H9 (cell line): Measurements from ENCODE around the gene CELA3A. TPM values are rescaled to one million over a fixed set of nuclear protein-coding genes. Genes with fewer than 3 reads are reported as not detected.

Experiments
- DNase-seq: peaks from one replicate; pipeline ENCODE4 v3.0.0-alpha.2; 2017
- H2AFZ ChIP-seq: one replicate; pipeline ENCODE4 v1.6.1; 2013; ENCODE audit warnings: mild to moderate bottlenecking, low read length, control low read depth, moderate library complexity
- H2AK5ac ChIP-seq: 2 replicates; pipeline ENCODE4 v1.6.1; 2013; ENCODE audit warnings: low read length, control low read depth, mixed read lengths; ENCODE audit not compliant: insufficient read length
- H2BK120ac ChIP-seq: one replicate; pipeline ENCODE4 v1.6.1; 2013; ENCODE audit warnings: low read depth, mild to moderate bottlenecking, low read length, control low read depth, inconsistent platforms; ENCODE audit not compliant: poor library complexity, severe bottlenecking
- H2BK12ac ChIP-seq: 2 replicates; pipeline ENCODE4 v1.6.1; 2013; ENCODE audit warnings: low read length, control low read depth, mixed read lengths, low read depth; ENCODE audit not compliant: insufficient read length
- H2BK15ac ChIP-seq: 2 replicates; pipeline ENCODE4 v1.6.1; 2013; ENCODE audit warnings: low read depth, low read length, control low read depth
- H2BK20ac ChIP-seq: one replicate; pipeline ENCODE4 v1.6.1; 2013; ENCODE audit warnings: low read depth, mild to moderate bottlenecking, low read length, control low read depth, inconsistent platforms; ENCODE audit not compliant: poor library complexity, severe bottlenecking
- H2BK5ac ChIP-seq: 2 replicates; pipeline ENCODE4 v1.6.1; 2013; ENCODE audit warnings: low read length, control low read depth, mixed read lengths; ENCODE audit not compliant: insufficient read length
- H3K14ac ChIP-seq: 2 replicates; pipeline ENCODE4 v1.6.1; 2013; ENCODE audit warnings: low read length, control low read depth; ENCODE audit not compliant: insufficient read depth
- H3K18ac ChIP-seq: 2 replicates; pipeline ENCODE4 v1.6.1; 2013; ENCODE audit warnings: low read depth, mild to moderate bottlenecking, mixed read lengths, low read length, control low read depth; ENCODE audit not compliant: insufficient read length
- H3K23ac ChIP-seq: 2 replicates; pipeline ENCODE4 v1.6.1; 2013; ENCODE audit warnings: low read length, control low read depth, mixed read lengths, low read depth; ENCODE audit not compliant: insufficient read length
- H3K23me2 ChIP-seq: 2 replicates; pipeline ENCODE4 v1.6.1; 2013; ENCODE audit warnings: low read depth, mild to moderate bottlenecking, mixed read lengths, low read length, control low read depth; ENCODE audit not compliant: insufficient read length, poor library complexity, severe bottlenecking
- H3K27ac ChIP-seq: 2 replicates; pipeline ENCODE4 v1.5.1; 2013; ENCODE audit warnings: low read length, control low read depth, mixed read lengths, low read depth; ENCODE audit not compliant: insufficient read length
- H3K27me3 ChIP-seq: 2 replicates; pipeline ENCODE4 v1.6.1; 2013; ENCODE audit warnings: low read length, control low read depth, inconsistent platforms; ENCODE audit not compliant: insufficient read depth
- H3K4ac ChIP-seq: 2 replicates; pipeline ENCODE4 v1.6.1; 2013; ENCODE audit warnings: low read depth, mild to moderate bottlenecking, control low read depth, inconsistent platforms, low read length, moderate library complexity
- H3K4me1 ChIP-seq: 2 replicates; pipeline ENCODE4 v1.6.1; 2013; ENCODE audit warnings: low read length, control low read depth, inconsistent platforms; ENCODE audit not compliant: insufficient read depth
- H3K4me2 ChIP-seq: 2 replicates; pipeline ENCODE4 v1.6.1; 2013; ENCODE audit warnings: low read length, control low read depth, mixed read lengths; ENCODE audit not compliant: insufficient read length, insufficient read depth
- H3K56ac ChIP-seq: 2 replicates; pipeline ENCODE4 v1.6.1; 2013; ENCODE audit warnings: low read depth, mild to moderate bottlenecking, mixed read lengths, low read length, control low read depth; ENCODE audit not compliant: insufficient read length
- H3K79me1 ChIP-seq: 2 replicates; pipeline ENCODE4 v1.6.1; 2013; ENCODE audit warnings: low read depth, mild to moderate bottlenecking, moderate library complexity, low read length, control low read depth, inconsistent platforms; ENCODE audit not compliant: insufficient read depth, poor library complexity, severe bottlenecking
- H3K79me2 ChIP-seq: 2 replicates; pipeline ENCODE4 v1.6.1; 2013; ENCODE audit warnings: low read length, control low read depth, inconsistent platforms; ENCODE audit not compliant: insufficient read depth
- H3K9ac ChIP-seq: 2 replicates; pipeline ENCODE4 v1.6.1; 2013; ENCODE audit warnings: low read length, control low read depth, mixed read lengths; ENCODE audit not compliant: insufficient read length; ENCODE audit errors: extremely low read depth
- H3K9me3 ChIP-seq: one replicate; pipeline ENCODE4 v1.6.1; 2013; ENCODE audit warnings: low read depth, low read length, inconsistent platforms; ENCODE audit not compliant: control insufficient read depth
- H3T11ph ChIP-seq: one replicate; pipeline ENCODE4 v1.6.1; 2013; ENCODE audit warnings: mild to moderate bottlenecking, low read length, control low read depth, inconsistent platforms
- H4K20me1 ChIP-seq: one replicate; pipeline ENCODE4 v1.6.1; 2013; ENCODE audit not compliant: control insufficient read depth, insufficient read length, insufficient read depth
- H4K5ac ChIP-seq: 2 replicates; pipeline ENCODE4 v1.6.1; 2013; ENCODE audit warnings: low read depth, mild to moderate bottlenecking, mixed read lengths, low read length, control low read depth; ENCODE audit not compliant: insufficient read length
- H4K8ac ChIP-seq: replicated peaks from 2 replicates; pipeline ENCODE4 v1.6.1; 2013; ENCODE audit warnings: low read length, control low read depth, mixed read lengths, low read depth; ENCODE audit not compliant: insufficient read length
- H4K91ac ChIP-seq: 2 replicates; pipeline ENCODE4 v1.6.1; 2013; ENCODE audit warnings: low read depth, mild to moderate bottlenecking, moderate library complexity, mixed read lengths, low read length, control low read depth; ENCODE audit not compliant: insufficient read length
- H3K27ac Mint-ChIP-seq, 3 experiments: 2 replicates in 2 of 3; 3 replicates in 1 of 3; pipeline ENCODE4 v1.8.0; 2020 to 2021; ENCODE audit warnings: mixed read lengths in 3 of 3, mild to moderate bottlenecking in 1 of 3, moderate library complexity in 1 of 3
- H3K27me3 Mint-ChIP-seq: 2 replicates; pipeline ENCODE4 v1.8.0; 2021; ENCODE audit warnings: low read depth, mild to moderate bottlenecking, moderate library complexity, mixed read lengths
- H3K36me3 Mint-ChIP-seq, 3 experiments: 2 replicates in 2 of 3; 3 replicates in 1 of 3; pipeline ENCODE4 v1.8.0; 2020 to 2021; ENCODE audit warnings: low read depth in 3 of 3, mixed read lengths in 3 of 3; ENCODE audit not compliant: insufficient read depth in 1 of 3
- H3K4me1 Mint-ChIP-seq, 2 experiments: 2 replicates each; pipeline ENCODE4 v1.8.0; 2020; ENCODE audit warnings: mixed read lengths in 2 of 2
- H3K4me3 Mint-ChIP-seq, 2 experiments: 2 replicates in 1 of 2; 3 replicates in 1 of 2; pipeline ENCODE4 v1.8.0; 2020 to 2021; ENCODE audit warnings: mild to moderate bottlenecking in 2 of 2, mixed read lengths in 2 of 2, moderate library complexity in 1 of 2
- H3K9me3 Mint-ChIP-seq, 2 experiments: 2 replicates in 1 of 2; 3 replicates in 1 of 2; pipeline ENCODE4 v1.8.0; 2020; ENCODE audit warnings: mild to moderate bottlenecking in 2 of 2, mixed read lengths in 2 of 2, moderate library complexity in 1 of 2
- WGBS: extraction: QIAGEN DNeasy Blood & Tissue Kit; methylation state at CpG from one replicate; pipeline ENCODE4 v1.1.7; 2013; ENCODE audit warnings: missing lambda C conversion rate, low lambda C conversion rate, mixed read lengths; ENCODE audit not compliant: insufficient read length; ENCODE audit errors: extremely low coverage; 5-methylcytosine and 5-hydroxymethylcytosine counted together
- total RNA-seq: library from RNA; stranded (reverse); gene quantifications from 2 replicates; pipeline ENCODE4 v1.2.1, GENCODE V29; 2021
- TF ChIP-seq, protein P1 (sequence below): fragments of 200-600 bp; sonication (generic); conservative IDR thresholded peaks from 3 replicates; pipeline ENCODE4 v1.8.0; 2021; ENCODE audit warnings: antibody characterized with exemption, mild to moderate bottlenecking

CELA3A gene
- total RNA-seq, 1 experiment from 2014 or later, result not detected

DNA sequence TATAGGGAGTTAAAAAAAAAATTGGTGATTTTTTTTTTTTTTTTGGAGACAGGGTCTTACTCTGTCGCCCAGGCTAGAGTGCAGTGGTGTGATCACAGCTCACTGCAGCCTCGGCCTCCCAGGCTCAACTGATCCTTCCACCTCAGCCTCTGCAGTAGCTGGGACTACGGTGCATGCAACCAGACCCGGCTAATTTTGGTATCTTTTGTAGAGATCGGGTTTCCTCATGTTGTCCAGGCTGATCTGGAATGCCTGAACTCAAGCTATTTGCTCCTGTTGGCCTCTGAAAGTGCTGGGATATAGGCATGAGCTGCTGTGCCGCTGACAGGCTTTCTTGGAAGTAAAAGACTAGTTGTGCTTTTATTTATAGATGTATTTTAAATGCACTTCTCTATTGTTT is 54.0 kb downstream of the CELA3A start:
- peaks cover 11 to 15% of the 10 kb centered on the region in 2 experiments for H3K4me1 Mint-ChIP-seq
- no peaks in the 10 kb centered on the region; the same call in 1 of the 2 replicates for H3K27me3 Mint-ChIP-seq
- no peak overlapping the region for H3K56ac ChIP-seq
- no peak overlapping the region for H4K8ac ChIP-seq
- H4K91ac ChIP-seq, result no peak overlapping the region
- H4K20me1 ChIP-seq, result no peaks in the 10 kb centered on the region
- H2BK12ac ChIP-seq, result no peak overlapping the region
- H3K4me3 Mint-ChIP-seq, result no peak overlapping the region
- H2BK120ac ChIP-seq, result no peak overlapping the region
- no peak overlapping the region for H3K27ac Mint-ChIP-seq
- no peak overlapping the region for H2AK5ac ChIP-seq
- H3K4ac ChIP-seq, result no peak overlapping the region
- H2BK15ac ChIP-seq, result no peak overlapping the region
- peaks cover 40% of the 10 kb centered on the region; the same call in 1 of the 2 replicates for H3K79me2 ChIP-seq
- H2BK5ac ChIP-seq, result no peak overlapping the region
- H3K14ac ChIP-seq, result no peak overlapping the region
- peaks cover 0 to 18% (median 14%) of the 10 kb centered on the region in 3 experiments; a peak in 5 of 7 replicates for H3K36me3 Mint-ChIP-seq
- no peaks in the 10 kb centered on the region; the same call in 1 of the 2 replicates for H3K4me1 ChIP-seq
- no CpG with 5 or more reads among the region's 6 CpGs for WGBS
- no peaks in the 10 kb centered on the region for H3K9me3 ChIP-seq
- H3K9ac ChIP-seq, result no peak overlapping the region
- no peak overlapping the region for H2BK20ac ChIP-seq
- H3K4me2 ChIP-seq, result no peak overlapping the region
- no peaks in the 10 kb centered on the region for H3K27me3 ChIP-seq
- H3K79me1 ChIP-seq, result peaks cover 7% of the 10 kb centered on the region
- no peak overlapping the region for H2AFZ ChIP-seq
- TF ChIP-seq, protein P1, sequence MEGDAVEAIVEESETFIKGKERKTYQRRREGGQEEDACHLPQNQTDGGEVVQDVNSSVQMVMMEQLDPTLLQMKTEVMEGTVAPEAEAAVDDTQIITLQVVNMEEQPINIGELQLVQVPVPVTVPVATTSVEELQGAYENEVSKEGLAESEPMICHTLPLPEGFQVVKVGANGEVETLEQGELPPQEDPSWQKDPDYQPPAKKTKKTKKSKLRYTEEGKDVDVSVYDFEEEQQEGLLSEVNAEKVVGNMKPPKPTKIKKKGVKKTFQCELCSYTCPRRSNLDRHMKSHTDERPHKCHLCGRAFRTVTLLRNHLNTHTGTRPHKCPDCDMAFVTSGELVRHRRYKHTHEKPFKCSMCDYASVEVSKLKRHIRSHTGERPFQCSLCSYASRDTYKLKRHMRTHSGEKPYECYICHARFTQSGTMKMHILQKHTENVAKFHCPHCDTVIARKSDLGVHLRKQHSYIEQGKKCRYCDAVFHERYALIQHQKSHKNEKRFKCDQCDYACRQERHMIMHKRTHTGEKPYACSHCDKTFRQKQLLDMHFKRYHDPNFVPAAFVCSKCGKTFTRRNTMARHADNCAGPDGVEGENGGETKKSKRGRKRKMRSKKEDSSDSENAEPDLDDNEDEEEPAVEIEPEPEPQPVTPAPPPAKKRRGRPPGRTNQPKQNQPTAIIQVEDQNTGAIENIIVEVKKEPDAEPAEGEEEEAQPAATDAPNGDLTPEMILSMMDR, result no peak
- H3T11ph ChIP-seq, result no peak overlapping the region
- H4K5ac ChIP-seq, result no peak overlapping the region
- no peak overlapping the region for H3K18ac ChIP-seq
- H3K27ac ChIP-seq, result no peak overlapping the region
- no peak overlapping the region for H3K23ac ChIP-seq
- no peak for DNase-seq
- H3K9me3 Mint-ChIP-seq, result no peaks in the 10 kb centered on the region
- peaks cover 6% of the 10 kb centered on the region for H3K23me2 ChIP-seq
